HCT116 (cell line): ENCODE data around the gene FBXL4. TPM values are rescaled to one million over a fixed set of nuclear protein-coding genes. Genes with fewer than 3 reads are reported as not detected.

Experiments
- ATAC-seq: fragments of 200-7000 bp; cut with Tn5 transposase; 2 replicates; pipeline ENCODE4 v1.9.1; 2020; ENCODE audit warnings: mild to moderate bottlenecking, moderate library complexity
- BruUV-seq: library from RNA; stranded (reverse); fragments of 400-500 nt; replicated peaks from 2 replicates; lab custom pipeline; 2021; lab: Mats Ljungman, UMichigan
- CTCF ChIA-PET: fragments of 300-600 bp; sonication (Branson Sonifier 250); formaldehyde crosslinking; loops from one replicate; lab custom pipeline; 2021; ENCODE audit warnings: antibody characterized with exemption; lab: Charles Lee
- POLR2A ChIA-PET: fragments of 300-600, 350-600 bp; sonication (Branson Sonifier 250); formaldehyde crosslinking; loops from one replicate; lab custom pipeline; 2021; ENCODE audit warnings: antibody characterized with exemption; lab: Charles Lee
- RAD21 ChIA-PET, 2 experiments: fragments of 300-600 bp; sonication (Branson Sonifier 250); formaldehyde crosslinking; loops; one replicate each; lab custom pipeline; 2023; ENCODE audit warnings: low total read pairs in 2 of 2; ENCODE audit not compliant: uncharacterized antibody in 2 of 2, unreplicated experiment in 2 of 2, low non-redundant PET in 1 of 2; lab: Charles Lee
- DNase-seq: peaks from one replicate; pipeline ENCODE4 v3.0.0-alpha.2; 2010; ENCODE audit warnings: low read depth, low spot score
- H2AFZ ChIP-seq: fragments of 200-600 bp; shearing (Covaris generic), sonication (generic); 2 replicates; pipeline ENCODE4 v1.6.1; 2017; ENCODE audit warnings: low read depth, mixed run types, mixed read lengths, antibody characterized with exemption, low read length; ENCODE audit not compliant: poor library complexity, severe bottlenecking
- H3K27ac ChIP-seq: 2 replicates; pipeline ENCODE4 v1.5.1; 2012; ENCODE audit warnings: low read depth, low read length
- H3K27me3 ChIP-seq: fragments of 200-600 bp; sonication (generic); 2 replicates; pipeline ENCODE4 v1.6.1; 2016; ENCODE audit warnings: mixed run types, low read length, mixed read lengths; ENCODE audit not compliant: insufficient read depth
- H3K36me3 ChIP-seq, 2 experiments: fragments of 200-500 bp in 1 of 2; fragments of 200-600 bp in 1 of 2; sonication (Bioruptor generic) in 1 of 2; sonication (generic) in 1 of 2; 2 replicates each; pipeline versions ENCODE4 v1.5.1 to v1.6.1; 2014 to 2016; ENCODE audit warnings: low read length in 2 of 2, inconsistent platforms in 1 of 2, mixed read lengths in 1 of 2, mixed run types in 1 of 2; ENCODE audit not compliant: insufficient read depth in 2 of 2, control insufficient read depth in 1 of 2
- H3K4me1 ChIP-seq, 2 experiments: fragments of 200-600 bp in 1 of 2; sonication (generic) in 1 of 2; 2 replicates each; pipeline versions ENCODE4 v1.5.1 to v1.6.1; 2012 to 2017; ENCODE audit warnings: low read length in 2 of 2, inconsistent platforms in 1 of 2, mild to moderate bottlenecking in 1 of 2, mixed read lengths in 1 of 2, mixed run types in 1 of 2, moderate library complexity in 1 of 2; ENCODE audit not compliant: insufficient read depth in 2 of 2, control insufficient read depth in 1 of 2
- H3K4me2 ChIP-seq: fragments of 200-600 bp; sonication (generic); 2 replicates; pipeline ENCODE4 v1.6.1; 2017; ENCODE audit warnings: mixed run types, low read length, mixed read lengths
- H3K4me3 ChIP-seq, 2 experiments: fragments of 200-600 bp in 1 of 2; sonication (generic) in 1 of 2; replicated peaks in 1 of 2; 2 replicates each; pipeline ENCODE4 v1.5.1; 2011 to 2016; ENCODE audit warnings: low read length in 2 of 2, control low read depth in 1 of 2, low read depth in 1 of 2, mild to moderate bottlenecking in 1 of 2, mixed read lengths in 1 of 2, mixed run types in 1 of 2
- H3K79me2 ChIP-seq: fragments of 200-600 bp; sonication (generic); 2 replicates; pipeline ENCODE4 v1.6.1; 2017; ENCODE audit warnings: mild to moderate bottlenecking, mixed run types, low read length, moderate library complexity, mixed read lengths; ENCODE audit not compliant: insufficient read depth
- H3K9ac ChIP-seq: fragments of 200-600 bp; sonication (generic); 2 replicates; pipeline ENCODE4 v1.6.1; 2016; ENCODE audit warnings: low read length, mixed read lengths
- H3K9me2 ChIP-seq: fragments of 200-600 bp; sonication (generic), shearing (Covaris generic); 2 replicates; pipeline ENCODE4 v1.6.1; 2017; ENCODE audit warnings: mixed run types, mild to moderate bottlenecking, moderate library complexity; ENCODE audit not compliant: insufficient read depth
- H3K9me3 ChIP-seq, 2 experiments: fragments of 200-500 bp in 1 of 2; fragments of 200-600 bp in 1 of 2; sonication (Bioruptor generic) in 1 of 2; sonication (generic) in 1 of 2; 2 replicates each; pipeline ENCODE4 v1.6.1; 2014 to 2017; ENCODE audit warnings: low read length in 2 of 2, mixed read lengths in 2 of 2, inconsistent platforms in 1 of 2, low read depth in 1 of 2, mild to moderate bottlenecking in 1 of 2, mixed run types in 1 of 2, moderate library complexity in 1 of 2; ENCODE audit not compliant: control insufficient read depth in 1 of 2, insufficient read depth in 1 of 2
- H4K20me1 ChIP-seq: fragments of 200-600 bp; sonication (generic), shearing (Covaris generic); 2 replicates; pipeline ENCODE4 v1.6.1; 2017; ENCODE audit warnings: mixed run types, mild to moderate bottlenecking, moderate library complexity; ENCODE audit not compliant: insufficient read depth
- CEBPB ChIP-seq: IDR thresholded peaks from 2 replicates; pipeline ENCODE4 v1.6.1; 2012; ENCODE audit warnings: low read depth
- EGR1 ChIP-seq: IDR thresholded peaks from 2 replicates; pipeline ENCODE4 v1.6.1; 2012; ENCODE audit warnings: low read depth
- ELF1 ChIP-seq: IDR thresholded peaks from 2 replicates; pipeline ENCODE4 v1.6.1; 2012; ENCODE audit warnings: low read depth, borderline replicate concordance
- EZH2 ChIP-seq: fragments of 200-600 bp; sonication (generic); IDR thresholded peaks from 2 replicates; pipeline ENCODE4 v1.6.1; 2017; ENCODE audit warnings: antibody characterized with exemption, mixed run types
- EZH2phosphoT487 ChIP-seq: fragments of 200-600 bp; IDR thresholded peaks from 2 replicates; pipeline ENCODE4 v1.6.1; 2018; ENCODE audit warnings: antibody characterized with exemption, borderline replicate concordance
- FOSL1 ChIP-seq: IDR thresholded peaks from 2 replicates; pipeline ENCODE4 v1.6.1; 2012; ENCODE audit warnings: low read depth
- JUND ChIP-seq: IDR thresholded peaks from 2 replicates; pipeline ENCODE4 v1.6.1; 2012
- POLR2A ChIP-seq: IDR thresholded peaks from 2 replicates; pipeline ENCODE4 v1.7.0; 2011; ENCODE audit warnings: borderline replicate concordance; ENCODE audit not compliant: insufficient read depth, insufficient read length; ENCODE audit errors: extremely low read depth
- POLR2AphosphoS5 ChIP-seq: IDR thresholded peaks from 2 replicates; pipeline ENCODE4 v1.6.1; 2011; ENCODE audit warnings: mild to moderate bottlenecking, low read depth, low read length, moderate library complexity
- RAD21 ChIP-seq: IDR thresholded peaks from 2 replicates; pipeline ENCODE4 v1.6.1; 2012; ENCODE audit warnings: low read depth, mild to moderate bottlenecking
- SIN3A ChIP-seq: IDR thresholded peaks from 2 replicates; pipeline ENCODE4 v1.6.1; 2012; ENCODE audit warnings: low read depth
- SP1 ChIP-seq: IDR thresholded peaks from 2 replicates; pipeline ENCODE4 v1.6.1; 2012; ENCODE audit warnings: low read depth
- SRF ChIP-seq: IDR thresholded peaks from 2 replicates; pipeline ENCODE4 v1.6.1; 2012; ENCODE audit warnings: low read depth
- TCF7L2 ChIP-seq: IDR thresholded peaks from 2 replicates; pipeline ENCODE4 v1.7.0; 2011; ENCODE audit warnings: borderline replicate concordance, inconsistent platforms; ENCODE audit not compliant: insufficient read depth, insufficient read length; ENCODE audit errors: extremely low read depth
- intact Hi-C: fragments of 100-400 bp; cut with micrococcal nuclease; formaldehyde crosslinking; loops from 2 replicates; pipeline ENCODE4 v1.10.0; 2022
- total RNA-seq: library from RNA; stranded (reverse); gene quantifications from one replicate; pipeline ENCODE4 v1.2.1, GENCODE V29; 2021; ENCODE audit not compliant: unreplicated experiment
- TF ChIP-seq, protein P1 (sequence below): IDR thresholded peaks from 2 replicates; pipeline ENCODE4 v1.6.1; 2012
- TF ChIP-seq, protein P2 (sequence below): IDR thresholded peaks from 2 replicates; pipeline ENCODE4 v1.6.1; 2012; ENCODE audit warnings: low read depth
- TF ChIP-seq, protein P3 (sequence below): IDR thresholded peaks from 2 replicates; pipeline ENCODE4 v1.6.1; 2012
- TF ChIP-seq, protein P4 (sequence below), 3 experiments: fragments of 200-600 bp in 1 of 3; sonication (generic) in 1 of 3; IDR thresholded peaks in 2 of 3; conservative IDR thresholded peaks in 1 of 3; 2 replicates each; pipeline ENCODE4 v1.5.1; 2012 to 2017; ENCODE audit warnings: low read depth in 2 of 3, low read length in 2 of 3, antibody characterized with exemption in 1 of 3, borderline replicate concordance in 1 of 3, control low read depth in 1 of 3, mild to moderate bottlenecking in 1 of 3, mixed read lengths in 1 of 3, mixed run types in 1 of 3, moderate library complexity in 1 of 3; ENCODE audit not compliant: insufficient read depth in 1 of 3
- TF ChIP-seq, protein P5 (sequence below): IDR thresholded peaks from 2 replicates; pipeline ENCODE4 v1.6.1; 2011; ENCODE audit warnings: mild to moderate bottlenecking, low read length, moderate library complexity; ENCODE audit not compliant: insufficient replicate concordance; ENCODE audit errors: extremely low read depth

FBXL4 gene
- total RNA-seq, 1 experiment from 2014 or later, result 15.7 TPM

DNA sequence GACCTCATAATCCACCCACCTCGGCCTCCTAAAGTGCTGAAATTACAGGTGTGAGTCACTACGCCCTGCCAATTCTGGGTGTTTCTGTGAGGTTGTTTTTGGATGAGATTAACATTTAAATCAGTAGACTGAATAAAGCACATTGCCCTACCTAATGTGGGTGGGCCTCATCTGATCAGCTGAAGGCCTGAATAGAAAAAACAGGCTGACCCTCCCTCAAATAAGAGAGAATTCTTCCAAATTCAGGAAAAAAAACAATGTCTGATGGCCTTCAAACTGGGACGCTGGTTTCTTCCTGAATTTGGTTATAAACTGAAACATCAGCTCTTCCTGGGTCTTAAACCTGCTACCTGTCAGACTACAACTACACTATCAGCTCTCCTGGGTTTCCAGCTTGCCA, 62.4 kb downstream of the FBXL4 start:
- no TSS peak for BruUV-seq
- intact Hi-C loops, result no loop called here
- Histone ChIP-seq H3K9me2 (no peaks in the 10 kb centered on the region), H3K4me1 (no peaks in the 10 kb centered on the region), H3K36me3 (no peaks in the 10 kb centered on the region; a peak in 1 of 4 replicates), H3K4me3 (no peak overlapping the region), H4K20me1 (no peaks in the 10 kb centered on the region), H3K79me2 (no peaks in the 10 kb centered on the region), H2AFZ (no peak overlapping the region), H3K27ac (no peak overlapping the region), H3K9ac (no peak overlapping the region), H3K27me3 (no peaks in the 10 kb centered on the region), H3K4me2 (no peak overlapping the region)
- CTCF ChIA-PET, result no interaction called here
- ATAC-seq (no peak), DNase-seq (no peak)
- POLR2A ChIA-PET, result no interaction called here
- RAD21 ChIA-PET, result no interaction called here
- TF ChIP-seq SIN3A (no peak), SP1 (no peak), POLR2AphosphoS5 (no peak), JUND (no peak), TCF7L2 (no peak), EGR1 (no peak), EZH2 (no peak), EZH2phosphoT487 (no peak), CEBPB (no peak), FOSL1 (no peak), SRF (no peak), RAD21 (no peak), POLR2A (no peak), ELF1 (no peak)
- TF ChIP-seq, protein P1, sequence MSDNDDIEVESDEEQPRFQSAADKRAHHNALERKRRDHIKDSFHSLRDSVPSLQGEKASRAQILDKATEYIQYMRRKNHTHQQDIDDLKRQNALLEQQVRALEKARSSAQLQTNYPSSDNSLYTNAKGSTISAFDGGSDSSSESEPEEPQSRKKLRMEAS, result no peak
- TF ChIP-seq, protein P2, sequence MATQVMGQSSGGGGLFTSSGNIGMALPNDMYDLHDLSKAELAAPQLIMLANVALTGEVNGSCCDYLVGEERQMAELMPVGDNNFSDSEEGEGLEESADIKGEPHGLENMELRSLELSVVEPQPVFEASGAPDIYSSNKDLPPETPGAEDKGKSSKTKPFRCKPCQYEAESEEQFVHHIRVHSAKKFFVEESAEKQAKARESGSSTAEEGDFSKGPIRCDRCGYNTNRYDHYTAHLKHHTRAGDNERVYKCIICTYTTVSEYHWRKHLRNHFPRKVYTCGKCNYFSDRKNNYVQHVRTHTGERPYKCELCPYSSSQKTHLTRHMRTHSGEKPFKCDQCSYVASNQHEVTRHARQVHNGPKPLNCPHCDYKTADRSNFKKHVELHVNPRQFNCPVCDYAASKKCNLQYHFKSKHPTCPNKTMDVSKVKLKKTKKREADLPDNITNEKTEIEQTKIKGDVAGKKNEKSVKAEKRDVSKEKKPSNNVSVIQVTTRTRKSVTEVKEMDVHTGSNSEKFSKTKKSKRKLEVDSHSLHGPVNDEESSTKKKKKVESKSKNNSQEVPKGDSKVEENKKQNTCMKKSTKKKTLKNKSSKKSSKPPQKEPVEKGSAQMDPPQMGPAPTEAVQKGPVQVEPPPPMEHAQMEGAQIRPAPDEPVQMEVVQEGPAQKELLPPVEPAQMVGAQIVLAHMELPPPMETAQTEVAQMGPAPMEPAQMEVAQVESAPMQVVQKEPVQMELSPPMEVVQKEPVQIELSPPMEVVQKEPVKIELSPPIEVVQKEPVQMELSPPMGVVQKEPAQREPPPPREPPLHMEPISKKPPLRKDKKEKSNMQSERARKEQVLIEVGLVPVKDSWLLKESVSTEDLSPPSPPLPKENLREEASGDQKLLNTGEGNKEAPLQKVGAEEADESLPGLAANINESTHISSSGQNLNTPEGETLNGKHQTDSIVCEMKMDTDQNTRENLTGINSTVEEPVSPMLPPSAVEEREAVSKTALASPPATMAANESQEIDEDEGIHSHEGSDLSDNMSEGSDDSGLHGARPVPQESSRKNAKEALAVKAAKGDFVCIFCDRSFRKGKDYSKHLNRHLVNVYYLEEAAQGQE, result no peak
- TF ChIP-seq, protein P3, sequence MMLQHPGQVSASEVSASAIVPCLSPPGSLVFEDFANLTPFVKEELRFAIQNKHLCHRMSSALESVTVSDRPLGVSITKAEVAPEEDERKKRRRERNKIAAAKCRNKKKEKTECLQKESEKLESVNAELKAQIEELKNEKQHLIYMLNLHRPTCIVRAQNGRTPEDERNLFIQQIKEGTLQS, result no peak
- TF ChIP-seq, protein P4, sequence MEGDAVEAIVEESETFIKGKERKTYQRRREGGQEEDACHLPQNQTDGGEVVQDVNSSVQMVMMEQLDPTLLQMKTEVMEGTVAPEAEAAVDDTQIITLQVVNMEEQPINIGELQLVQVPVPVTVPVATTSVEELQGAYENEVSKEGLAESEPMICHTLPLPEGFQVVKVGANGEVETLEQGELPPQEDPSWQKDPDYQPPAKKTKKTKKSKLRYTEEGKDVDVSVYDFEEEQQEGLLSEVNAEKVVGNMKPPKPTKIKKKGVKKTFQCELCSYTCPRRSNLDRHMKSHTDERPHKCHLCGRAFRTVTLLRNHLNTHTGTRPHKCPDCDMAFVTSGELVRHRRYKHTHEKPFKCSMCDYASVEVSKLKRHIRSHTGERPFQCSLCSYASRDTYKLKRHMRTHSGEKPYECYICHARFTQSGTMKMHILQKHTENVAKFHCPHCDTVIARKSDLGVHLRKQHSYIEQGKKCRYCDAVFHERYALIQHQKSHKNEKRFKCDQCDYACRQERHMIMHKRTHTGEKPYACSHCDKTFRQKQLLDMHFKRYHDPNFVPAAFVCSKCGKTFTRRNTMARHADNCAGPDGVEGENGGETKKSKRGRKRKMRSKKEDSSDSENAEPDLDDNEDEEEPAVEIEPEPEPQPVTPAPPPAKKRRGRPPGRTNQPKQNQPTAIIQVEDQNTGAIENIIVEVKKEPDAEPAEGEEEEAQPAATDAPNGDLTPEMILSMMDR (IDR thresholded peaks at IDR 0.05 in 2 of 3, conservative IDR thresholded peaks at IDR 0.05 in 1 of 3; ENCODE audit: borderline replicate concordance in 1 of 3, insufficient read depth in 1 of 3, low read depth in 2 of 3, low read length in 2 of 3), result no peak
- TF ChIP-seq, protein P5, sequence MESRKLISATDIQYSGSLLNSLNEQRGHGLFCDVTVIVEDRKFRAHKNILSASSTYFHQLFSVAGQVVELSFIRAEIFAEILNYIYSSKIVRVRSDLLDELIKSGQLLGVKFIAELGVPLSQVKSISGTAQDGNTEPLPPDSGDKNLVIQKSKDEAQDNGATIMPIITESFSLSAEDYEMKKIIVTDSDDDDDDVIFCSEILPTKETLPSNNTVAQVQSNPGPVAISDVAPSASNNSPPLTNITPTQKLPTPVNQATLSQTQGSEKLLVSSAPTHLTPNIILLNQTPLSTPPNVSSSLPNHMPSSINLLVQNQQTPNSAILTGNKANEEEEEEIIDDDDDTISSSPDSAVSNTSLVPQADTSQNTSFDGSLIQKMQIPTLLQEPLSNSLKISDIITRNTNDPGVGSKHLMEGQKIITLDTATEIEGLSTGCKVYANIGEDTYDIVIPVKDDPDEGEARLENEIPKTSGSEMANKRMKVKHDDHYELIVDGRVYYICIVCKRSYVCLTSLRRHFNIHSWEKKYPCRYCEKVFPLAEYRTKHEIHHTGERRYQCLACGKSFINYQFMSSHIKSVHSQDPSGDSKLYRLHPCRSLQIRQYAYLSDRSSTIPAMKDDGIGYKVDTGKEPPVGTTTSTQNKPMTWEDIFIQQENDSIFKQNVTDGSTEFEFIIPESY, result no peak
- TF ChIP-seq, all 23 proteins: peak for 0
- no peaks in the 10 kb centered on the region for H3K9me3 ChIP-seq
